ENCODE measurements around the gene UBXN2A.

- no peak for TF ChIP-seq CTCF (IDR thresholded peaks at IDR 0.05)
- TF ChIP-seq POLR2A (IDR thresholded peaks at IDR 0.05) = no peak
Observed at GRCh38 chr2:24026233-24026632, 86.0 kb downstream of the UBXN2A start.
